GM12873 (cell line): Measurements from ENCODE around the gene SLCO4A1.

Experiments
- CTCF ChIP-seq: IDR thresholded peaks from 2 replicates; pipeline ENCODE4 v1.5.1; 2012; ENCODE audit warnings: low read depth, mild to moderate bottlenecking, moderate library complexity, low read length, control low read depth; ENCODE audit not compliant: insufficient read depth; ENCODE audit errors: missing control alignments

Gene SLCO4A1

DNA sequence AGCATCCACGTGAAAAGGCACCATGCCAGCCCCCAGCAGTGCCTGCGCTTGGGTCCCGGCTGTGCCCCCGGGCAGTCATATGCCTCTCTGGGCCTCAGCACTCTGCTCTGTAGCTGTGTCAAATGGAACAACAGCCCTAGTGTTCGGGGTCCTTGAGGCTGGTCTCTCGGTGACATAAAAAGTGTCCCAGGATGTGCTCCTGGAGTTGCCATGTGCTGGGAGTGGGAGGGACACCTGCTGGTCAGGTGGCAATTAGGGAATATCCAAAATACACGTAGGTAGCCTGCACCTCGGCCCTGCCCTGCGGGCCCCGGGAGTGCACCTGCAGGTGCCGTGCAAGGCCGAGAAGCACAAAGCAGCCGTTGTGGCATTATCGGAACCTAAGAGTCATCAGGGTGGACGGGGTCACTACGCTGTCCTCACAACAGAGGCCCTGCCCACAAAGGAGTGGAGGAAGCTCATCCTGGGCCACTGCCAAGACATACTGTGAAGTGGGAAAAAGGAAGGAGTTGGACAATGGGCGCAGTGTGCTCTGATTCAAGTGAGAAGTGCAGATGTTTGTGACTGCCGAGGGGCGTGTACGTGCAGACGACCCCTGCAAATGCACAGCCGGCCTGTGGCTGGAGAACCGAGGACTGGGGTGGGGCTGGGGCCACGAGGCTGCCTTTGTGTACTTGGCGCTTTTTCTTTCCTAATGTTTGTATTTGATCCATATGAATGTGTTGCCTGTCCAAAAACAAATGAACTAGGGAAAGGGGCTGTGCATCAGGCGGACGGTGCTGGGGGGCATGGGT lies 24.6 kb downstream of the SLCO4A1 start:
- TF ChIP-seq CTCF: no peak

DNA sequence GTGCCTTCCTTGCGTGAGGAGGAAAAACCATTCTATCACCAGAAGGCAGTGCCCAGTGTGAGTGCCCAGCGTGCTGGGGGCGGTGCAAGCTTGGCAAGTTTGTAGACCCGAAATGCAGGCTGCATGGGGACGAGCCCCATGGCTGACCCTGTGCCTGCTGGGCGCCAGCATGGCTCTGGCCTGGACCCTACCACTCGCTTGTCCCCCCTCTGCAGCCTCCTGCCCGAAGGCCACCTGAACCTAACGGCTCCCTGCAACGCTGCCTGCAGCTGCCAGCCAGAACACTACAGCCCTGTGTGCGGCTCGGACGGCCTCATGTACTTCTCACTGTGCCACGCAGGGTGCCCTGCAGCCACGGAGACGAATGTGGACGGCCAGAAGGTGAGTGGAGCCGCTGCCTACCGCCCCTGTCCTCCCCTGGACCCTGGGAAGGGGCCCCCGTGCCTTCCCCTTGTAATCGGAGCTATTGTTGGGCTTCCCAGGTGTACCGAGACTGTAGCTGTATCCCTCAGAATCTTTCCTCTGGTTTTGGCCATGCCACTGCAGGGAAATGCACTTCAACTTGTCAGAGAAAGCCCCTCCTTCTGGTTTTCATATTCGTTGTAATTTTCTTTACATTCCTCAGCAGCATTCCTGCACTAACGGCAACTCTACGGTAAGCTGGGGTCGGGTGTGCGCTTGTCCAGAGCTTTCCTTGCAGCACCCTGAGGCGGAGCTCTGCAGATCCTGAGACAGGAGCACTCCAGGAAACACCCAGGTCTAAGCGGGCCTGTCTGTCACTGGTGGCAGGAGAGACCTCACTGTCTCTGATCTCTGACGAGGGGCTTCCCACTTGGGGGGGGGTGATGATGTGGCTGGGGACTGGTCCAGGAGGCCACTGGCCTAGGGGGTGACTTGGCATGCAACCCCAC lies 25.5 kb downstream of the SLCO4A1 start:
- TF ChIP-seq CTCF: no peak

DNA sequence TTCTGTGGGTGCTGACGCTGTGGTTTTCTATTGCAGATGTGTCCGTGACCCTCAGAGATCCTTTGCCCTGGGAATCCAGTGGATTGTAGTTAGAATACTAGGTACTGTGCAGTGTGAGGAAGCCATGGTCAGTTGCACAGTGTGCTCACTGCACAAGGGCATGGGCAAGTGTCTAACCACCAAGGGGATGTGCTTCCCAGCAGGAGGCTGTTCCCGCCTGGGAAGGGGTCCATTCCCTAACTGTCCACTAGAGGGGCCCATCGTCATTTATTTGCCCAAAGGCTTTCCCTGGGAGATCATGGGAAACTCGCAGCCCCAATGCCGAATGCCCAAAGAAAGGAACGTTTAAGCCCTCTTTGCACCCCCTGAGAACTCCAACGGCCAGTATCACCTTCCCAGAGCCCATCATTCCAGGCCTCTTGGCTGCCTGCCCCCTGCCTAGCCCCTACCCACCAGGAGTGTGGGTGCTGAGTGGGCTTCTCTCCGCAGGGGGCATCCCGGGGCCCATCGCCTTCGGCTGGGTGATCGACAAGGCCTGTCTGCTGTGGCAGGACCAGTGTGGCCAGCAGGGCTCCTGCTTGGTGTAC lies 26.2 kb downstream of the SLCO4A1 start:
- TF ChIP-seq CTCF: peak; percentile 79

GRCh38 chr20:62669249-62669648 lies 26.9 kb downstream of the SLCO4A1 start:
- TF ChIP-seq CTCF: no peak

GRCh38 chr20:62670156-62670555 lies 27.9 kb downstream of the SLCO4A1 start:
- TF ChIP-seq CTCF: no peak

GRCh38 chr20:62670998-62671397 lies 28.7 kb downstream of the SLCO4A1 start:
- TF ChIP-seq CTCF: no peak

DNA sequence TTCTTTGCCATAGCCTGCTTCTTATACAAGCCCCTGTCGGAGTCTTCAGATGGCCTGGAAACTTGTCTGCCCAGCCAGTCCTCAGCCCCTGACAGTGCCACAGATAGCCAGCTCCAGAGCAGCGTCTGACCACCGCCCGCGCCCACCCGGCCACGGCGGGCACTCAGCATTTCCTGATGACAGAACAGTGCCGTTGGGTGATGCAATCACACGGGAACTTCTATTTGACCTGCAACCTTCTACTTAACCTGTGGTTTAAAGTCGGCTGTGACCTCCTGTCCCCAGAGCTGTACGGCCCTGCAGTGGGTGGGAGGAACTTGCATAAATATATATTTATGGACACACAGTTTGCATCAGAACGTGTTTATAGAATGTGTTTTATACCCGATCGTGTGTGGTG lies 29.5 kb downstream of the SLCO4A1 start:
- TF ChIP-seq CTCF: no peak
